ENCODE measurements around the gene AR. TPM values are rescaled to one million over a fixed set of nuclear protein-coding genes. Genes with fewer than 3 reads are reported as not detected.

The AR gene
- total and polyA plus RNA-seq, 2 donors (not counting 1 experiment from before 2014, with no cell fraction given) = not detected

GRCh38 chrX:67727576-67727975 lies 183.8 kb downstream of the AR start:
- Histone ChIP-seq H3K79me2 (ENCODE audit: control insufficient read depth, insufficient read depth, low read length) (no peaks in the 10 kb centered on the region), H3K27ac (ENCODE audit: low read length in 2 of 2) (no peak overlapping the region), H3K4me2 (replicated peaks; ENCODE audit: low read depth, low read length, poor library complexity, severe bottlenecking) (no peak overlapping the region), H3K27me3 (replicated peaks in 1 of 4; ENCODE audit: control extremely low read depth in 1 of 4, control insufficient read depth in 3 of 4, insufficient read depth in 4 of 4, low read length in 3 of 4) (no peaks in the 10 kb centered on the region), H3K9me3 (ENCODE audit: control extremely low read depth in 1 of 3, control insufficient read depth in 2 of 3, insufficient read depth in 1 of 3, low read length in 2 of 3) (no peaks in the 10 kb centered on the region), H3K9ac (ENCODE audit: low read length) (no peak overlapping the region), H2AFZ (ENCODE audit: insufficient read depth, low read depth, low read length, poor library complexity, severe bottlenecking) (no peak overlapping the region), H4K20me1 (ENCODE audit: control insufficient read depth, insufficient read depth, low read length, poor library complexity, severe bottlenecking) (no peaks in the 10 kb centered on the region), H3K36me3 (replicated peaks in 1 of 2; ENCODE audit: control extremely low read depth in 1 of 2, control insufficient read depth in 1 of 2, extremely low read depth in 1 of 2, insufficient read depth in 2 of 2, low read length in 1 of 2) (no peaks in the 10 kb centered on the region), H3K4me3 (ENCODE audit: control extremely low read depth in 1 of 5, extremely low read depth in 1 of 5, insufficient read depth in 1 of 5, low read depth in 2 of 5, low read length in 4 of 5) (no peak overlapping the region), H3K4me1 (ENCODE audit: control insufficient read depth in 2 of 2, insufficient read depth in 2 of 2, low read length in 2 of 2) (no peaks in the 10 kb centered on the region)
- no peak for ATAC-seq (ENCODE audit: low read depth)
- no peaks in the 10 kb centered on the region for H3K4me1 Mint-ChIP-seq
- H3K9me3 Mint-ChIP-seq (ENCODE audit: insufficient read depth) = no peaks in the 10 kb centered on the region
- intact Hi-C loops (cut with micrococcal nuclease) = no loop called here
- TF ChIP-seq CTCF (IDR thresholded peaks at IDR 0.05) (no peak), EZH2 (IDR thresholded peaks at IDR 0.05; ENCODE audit: borderline replicate concordance, insufficient read depth, low read depth, low read length, poor library complexity, severe bottlenecking) (no peak)
- ChIA-PET POLR2A (no interaction called here), CTCF (no interaction called here)
- no CpG with 5 or more reads among the region's 2 CpGs for whole genome bisulfite sequencing (ENCODE audit: insufficient coverage)
- no peak overlapping the region for H3K4me3 Mint-ChIP-seq
- DNase-seq = no peak
- H3K27ac Mint-ChIP-seq = no peak overlapping the region
- no peaks in the 10 kb centered on the region for H3K27me3 Mint-ChIP-seq

GRCh38 chrX:67730296-67730695 lies 186.5 kb downstream of the AR start:
- Histone ChIP-seq H3K27ac (ENCODE audit: low read length in 2 of 2) (no peak overlapping the region), H4K20me1 (ENCODE audit: control insufficient read depth, insufficient read depth, low read length, poor library complexity, severe bottlenecking) (no peaks in the 10 kb centered on the region), H2AFZ (ENCODE audit: insufficient read depth, low read depth, low read length, poor library complexity, severe bottlenecking) (no peak overlapping the region), H3K4me3 (ENCODE audit: control extremely low read depth in 1 of 5, extremely low read depth in 1 of 5, insufficient read depth in 1 of 5, low read depth in 2 of 5, low read length in 4 of 5) (no peak overlapping the region), H3K36me3 (replicated peaks in 1 of 2; ENCODE audit: control extremely low read depth in 1 of 2, control insufficient read depth in 1 of 2, extremely low read depth in 1 of 2, insufficient read depth in 2 of 2, low read length in 1 of 2) (no peaks in the 10 kb centered on the region), H3K4me2 (replicated peaks; ENCODE audit: low read depth, low read length, poor library complexity, severe bottlenecking) (no peak overlapping the region), H3K27me3 (replicated peaks in 1 of 4; ENCODE audit: control extremely low read depth in 1 of 4, control insufficient read depth in 3 of 4, insufficient read depth in 4 of 4, low read length in 3 of 4) (no peaks in the 10 kb centered on the region), H3K79me2 (ENCODE audit: control insufficient read depth, insufficient read depth, low read length) (no peaks in the 10 kb centered on the region), H3K4me1 (ENCODE audit: control insufficient read depth in 2 of 2, insufficient read depth in 2 of 2, low read length in 2 of 2) (no peaks in the 10 kb centered on the region), H3K9me3 (ENCODE audit: control extremely low read depth in 1 of 3, control insufficient read depth in 2 of 3, insufficient read depth in 1 of 3, low read length in 2 of 3) (no peaks in the 10 kb centered on the region), H3K9ac (ENCODE audit: low read length) (no peak overlapping the region)
- H3K4me1 Mint-ChIP-seq = no peaks in the 10 kb centered on the region
- ChIA-PET POLR2A (no interaction called here), CTCF (no interaction called here)
- DNase-seq (no peak), ATAC-seq (ENCODE audit: low read depth) (no peak)
- WGBS (ENCODE audit: insufficient coverage) = no CpG with 5 or more reads among the region's 2 CpGs
- intact Hi-C loops (cut with micrococcal nuclease) = no loop called here
- H3K4me3 Mint-ChIP-seq = no peak overlapping the region
- TF ChIP-seq CTCF (IDR thresholded peaks at IDR 0.05) = no peak
- no peak for TF ChIP-seq EZH2 (IDR thresholded peaks at IDR 0.05; ENCODE audit: borderline replicate concordance, insufficient read depth, low read depth, low read length, poor library complexity, severe bottlenecking)
- H3K27me3 Mint-ChIP-seq = no peaks in the 10 kb centered on the region
- H3K9me3 Mint-ChIP-seq (ENCODE audit: insufficient read depth) = no peaks in the 10 kb centered on the region
- no peak overlapping the region for H3K27ac Mint-ChIP-seq

Measured in B cell (primary cell).